Astrocyte of the spinal cord (primary cell): Measurements from ENCODE around the gene MYBPH.

Experiments used
- DNase-seq: peaks from one replicate; pipeline ENCODE4 v3.0.0; 2011; ENCODE audit warnings: low read depth, low spot score
- H3K4me3 ChIP-seq: 2 replicates; pipeline ENCODE4 v1.5.1; 2011; ENCODE audit warnings: low read depth, mild to moderate bottlenecking, low read length, moderate library complexity
- in situ Hi-C: cut with HindIII; loops from 2 replicates; pipeline ENCODE4 v1.10.0; 2017; ENCODE audit warnings: low sequenced_read_pairs
- TF ChIP-seq, protein P1 (sequence below): IDR thresholded peaks from 2 replicates; pipeline ENCODE4 v1.5.1; 2012; ENCODE audit warnings: low read depth, mild to moderate bottlenecking, low read length, inconsistent platforms

MYBPH gene

DNA sequence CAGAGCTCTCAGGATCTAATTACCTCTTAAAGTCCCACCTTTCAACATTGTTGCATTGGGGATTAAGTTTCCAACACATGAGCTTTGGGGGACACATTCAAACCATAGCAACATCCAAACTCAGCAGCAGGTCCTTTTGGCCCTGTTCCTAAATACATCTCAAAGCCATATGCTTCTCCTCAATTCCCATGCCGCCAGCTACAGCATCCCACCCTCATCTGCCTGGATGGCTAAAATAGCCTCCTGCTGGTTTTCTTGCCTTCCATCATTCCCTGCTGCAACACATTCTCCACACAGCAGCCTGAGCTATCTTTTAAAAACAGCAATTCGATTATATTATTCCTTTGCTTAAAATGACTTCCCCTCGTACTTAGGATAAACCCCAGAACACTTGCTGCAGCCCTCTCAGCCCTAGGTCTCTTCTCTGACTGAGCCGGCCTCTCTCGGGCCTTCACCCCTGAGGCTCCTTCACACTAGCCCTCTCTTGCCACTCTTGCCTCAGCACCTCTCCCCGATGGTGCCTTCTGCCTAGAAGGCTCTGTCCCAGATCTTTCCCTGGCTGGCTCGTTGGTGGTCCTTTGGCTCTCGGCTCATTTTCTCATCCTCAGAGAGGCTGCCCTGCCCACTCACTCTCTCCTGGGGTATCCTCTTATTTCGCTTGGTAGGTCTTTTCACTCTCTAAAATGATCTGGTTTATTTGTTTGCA is 16.5 kb downstream of the MYBPH start:
- in situ Hi-C loops = no loop called here
- no peak overlapping the region for H3K4me3 ChIP-seq
- DNase-seq = no peak
- TF ChIP-seq, protein P1, sequence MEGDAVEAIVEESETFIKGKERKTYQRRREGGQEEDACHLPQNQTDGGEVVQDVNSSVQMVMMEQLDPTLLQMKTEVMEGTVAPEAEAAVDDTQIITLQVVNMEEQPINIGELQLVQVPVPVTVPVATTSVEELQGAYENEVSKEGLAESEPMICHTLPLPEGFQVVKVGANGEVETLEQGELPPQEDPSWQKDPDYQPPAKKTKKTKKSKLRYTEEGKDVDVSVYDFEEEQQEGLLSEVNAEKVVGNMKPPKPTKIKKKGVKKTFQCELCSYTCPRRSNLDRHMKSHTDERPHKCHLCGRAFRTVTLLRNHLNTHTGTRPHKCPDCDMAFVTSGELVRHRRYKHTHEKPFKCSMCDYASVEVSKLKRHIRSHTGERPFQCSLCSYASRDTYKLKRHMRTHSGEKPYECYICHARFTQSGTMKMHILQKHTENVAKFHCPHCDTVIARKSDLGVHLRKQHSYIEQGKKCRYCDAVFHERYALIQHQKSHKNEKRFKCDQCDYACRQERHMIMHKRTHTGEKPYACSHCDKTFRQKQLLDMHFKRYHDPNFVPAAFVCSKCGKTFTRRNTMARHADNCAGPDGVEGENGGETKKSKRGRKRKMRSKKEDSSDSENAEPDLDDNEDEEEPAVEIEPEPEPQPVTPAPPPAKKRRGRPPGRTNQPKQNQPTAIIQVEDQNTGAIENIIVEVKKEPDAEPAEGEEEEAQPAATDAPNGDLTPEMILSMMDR = no peak

DNA sequence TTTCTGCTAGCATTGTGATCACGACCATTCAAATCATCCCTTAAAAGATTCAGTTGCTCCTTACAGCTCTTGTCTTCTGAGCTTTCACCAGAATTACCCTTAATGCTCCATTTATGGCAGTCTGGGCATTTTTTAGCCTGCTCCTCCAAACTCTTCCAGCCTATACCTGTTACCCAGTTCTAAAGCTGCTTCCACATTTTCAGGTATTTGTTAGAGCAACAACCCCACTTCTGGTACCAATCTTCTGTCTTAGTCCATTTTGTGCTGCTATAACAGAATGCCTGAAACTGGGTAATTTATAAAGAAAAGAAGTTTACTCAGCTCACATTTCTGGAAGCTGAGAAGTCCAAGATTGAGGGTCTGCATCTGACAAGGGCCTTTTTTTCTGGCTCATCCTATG is 17.2 kb downstream of the MYBPH start:
- no peak overlapping the region for H3K4me3 ChIP-seq
- in situ Hi-C loops = no loop called here
- TF ChIP-seq, protein P1 = no peak
- DNase-seq = no peak

- DNase-seq = no peak
- no peak overlapping the region for H3K4me3 ChIP-seq
- TF ChIP-seq, protein P1 = no peak
- in situ Hi-C loops = no loop called here
Observed at GRCh38 chr1:203156280-203156679, 19.3 kb downstream of the MYBPH start.

DNA sequence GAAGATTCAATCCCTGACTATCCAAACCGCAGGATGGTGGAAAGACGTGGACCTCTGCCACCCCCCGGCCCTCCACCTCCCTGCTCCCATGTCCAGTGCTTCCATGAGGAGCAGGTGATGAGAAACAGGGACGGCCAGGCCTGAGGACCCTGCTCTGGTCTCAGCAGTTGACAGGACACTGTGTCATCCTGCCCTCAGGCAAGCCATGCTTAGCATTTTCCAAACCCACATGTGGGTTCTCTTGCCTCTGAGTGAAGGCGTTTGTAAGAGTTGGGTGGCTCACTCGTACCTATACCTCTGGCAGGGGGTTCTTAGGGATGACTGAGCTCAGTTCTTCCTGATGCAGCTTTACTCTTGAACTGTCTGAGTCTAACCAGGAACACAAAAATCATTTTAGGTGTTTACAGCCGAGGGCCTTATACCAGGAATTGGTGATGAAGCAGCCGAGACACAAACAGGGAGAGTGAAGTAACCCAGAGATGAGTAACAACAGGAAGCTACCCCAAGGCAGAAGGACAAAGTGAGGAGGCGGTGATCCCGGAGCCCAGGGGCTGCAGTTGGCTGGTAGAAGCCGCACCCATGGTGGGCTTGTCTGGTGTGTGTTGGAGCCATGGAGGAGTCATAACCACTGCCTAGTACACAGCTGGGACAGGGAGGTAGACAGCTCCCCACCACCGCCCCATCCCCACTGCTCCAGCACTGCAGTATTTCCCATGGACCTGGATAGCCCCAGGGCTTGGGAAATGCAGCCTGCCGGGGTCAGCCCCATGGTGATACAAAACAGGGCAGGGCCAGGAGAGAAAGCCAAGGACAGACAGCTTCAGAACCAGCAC is 21.4 kb downstream of the MYBPH start:
- in situ Hi-C loops = no loop called here
- no peak overlapping the region for H3K4me3 ChIP-seq
- TF ChIP-seq, protein P1 = no peak
- no peak for DNase-seq

DNA sequence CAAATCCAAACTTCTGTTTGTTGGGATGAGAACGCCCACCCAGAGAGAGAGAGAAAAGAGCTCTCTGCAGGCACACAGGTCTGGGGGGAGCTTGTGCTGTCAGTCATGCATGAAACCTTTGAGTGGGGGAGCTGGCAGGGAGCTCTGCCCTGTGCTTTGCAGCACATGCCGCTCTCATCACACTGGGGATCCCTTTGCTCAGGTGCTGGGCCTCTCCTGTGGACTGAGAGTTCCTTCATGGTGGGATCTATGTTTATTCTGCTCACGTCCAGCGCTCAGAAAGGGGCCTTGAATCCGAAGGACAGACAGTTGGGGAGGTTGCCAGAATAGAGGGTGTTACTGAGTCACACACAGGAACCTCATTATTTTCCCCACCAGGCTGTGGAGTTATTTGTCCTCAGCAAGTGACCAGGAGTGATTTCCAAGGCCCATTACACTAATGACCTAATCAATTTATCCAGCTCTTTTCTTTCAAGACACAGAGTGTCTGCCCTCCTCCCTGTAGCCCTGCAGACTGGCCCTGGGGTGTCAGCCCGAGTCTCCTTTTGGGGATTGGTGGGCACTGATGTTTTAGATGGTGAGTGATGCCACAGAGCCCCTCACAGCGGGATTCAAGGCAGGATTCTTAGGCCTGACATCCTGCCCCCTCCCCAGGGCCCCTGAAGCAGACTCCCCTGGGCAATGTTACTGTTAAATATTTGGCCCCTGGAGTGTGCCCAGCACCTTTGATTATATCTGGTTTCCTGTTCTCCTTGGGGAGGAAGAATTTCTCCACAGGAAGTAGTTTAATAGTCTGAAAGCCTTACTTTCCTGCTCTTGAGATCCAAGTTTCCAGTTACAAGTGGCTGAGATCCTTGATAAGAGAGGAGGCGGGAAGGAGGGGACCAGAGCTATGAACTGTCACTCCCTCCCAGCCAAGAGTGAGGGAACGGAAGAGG is 22.3 kb downstream of the MYBPH start:
- TF ChIP-seq, protein P1 = no peak
- in situ Hi-C loops = no loop called here
- H3K4me3 ChIP-seq = no peak overlapping the region
- no peak for DNase-seq
